GM12878 (cell line): Measurements from ENCODE around the gene KLC3. TPM values are rescaled to one million over a fixed set of nuclear protein-coding genes. Genes with fewer than 3 reads are reported as not detected.

Experiments
- ATAC-seq: fragments of 200-7000 bp; cut with Tn5 transposase; 3 replicates; pipeline ENCODE4 v1.9.1; 2020; ENCODE audit warnings: mild to moderate bottlenecking, moderate library complexity
- BruUV-seq: library from RNA; stranded (reverse); fragments of 400-500 nt; replicated peaks from 2 replicates; lab custom pipeline; 2021; lab: Mats Ljungman, UMichigan
- CTCF ChIA-PET: fragments of 300-600 bp; sonication (Branson Sonifier 250); formaldehyde crosslinking; extraction: SDS; loops from one replicate; lab custom pipeline; 2021; ENCODE audit warnings: inconsistent platforms; lab: Yijun Ruan, JAX
- POLR2A ChIA-PET: fragments of 350-600 bp; formaldehyde crosslinking; extraction: SDS; loops from one replicate; lab custom pipeline; 2021; ENCODE audit warnings: inconsistent platforms; lab: Charles Lee
- RAD21 ChIA-PET: fragments of 300-600 bp; sonication (Branson Sonifier 250); formaldehyde crosslinking; loops from one replicate; lab custom pipeline; 2023; ENCODE audit warnings: antibody characterized with exemption; ENCODE audit not compliant: unreplicated experiment; lab: Charles Lee
- SMC1A ChIA-PET: fragments of 300-600 bp; sonication (Branson Sonifier 250); formaldehyde crosslinking; loops from one replicate; lab custom pipeline; 2023; ENCODE audit not compliant: unreplicated experiment, uncharacterized antibody; lab: Charles Lee
- DNase-seq: peaks from one replicate; pipeline ENCODE4 v3.0.0-alpha.2; 2011; ENCODE audit warnings: low read depth, low spot score
- FAIRE-seq: peaks from 3 replicates; lab custom pipeline; 2011; peaks lifted over from hg19 to GRCh38; lab: Jason Lieb, UNC
- H2AFZ ChIP-seq: 2 replicates; pipeline ENCODE4 v1.6.0; 2011; ENCODE audit warnings: low read depth, low read length, control low read depth; ENCODE audit not compliant: control insufficient read depth
- H3K27ac ChIP-seq: 2 replicates; pipeline ENCODE4 v1.5.1; 2011; ENCODE audit warnings: control low read depth; ENCODE audit not compliant: control insufficient read depth, insufficient read depth
- H3K27me3 ChIP-seq, 2 experiments: replicated peaks in 1 of 2; 2 replicates each; pipeline versions ENCODE4 v1.6.0 to v1.6.1; 2011; ENCODE audit warnings: low read length in 1 of 2; ENCODE audit not compliant: control insufficient read depth in 2 of 2, insufficient read depth in 2 of 2
- H3K36me3 ChIP-seq, 2 experiments: 2 replicates each; pipeline ENCODE4 v1.5.1; 2011; ENCODE audit warnings: low read length in 1 of 2; ENCODE audit not compliant: control insufficient read depth in 2 of 2, insufficient read depth in 2 of 2
- H3K4me1 ChIP-seq: 2 replicates; pipeline ENCODE4 v1.6.1; 2011; ENCODE audit warnings: mild to moderate bottlenecking, low read length, moderate library complexity, mixed read lengths; ENCODE audit not compliant: control insufficient read depth, insufficient read depth
- H3K4me2 ChIP-seq: 2 replicates; pipeline ENCODE4 v1.6.0; 2011; ENCODE audit warnings: control low read depth; ENCODE audit not compliant: control insufficient read depth, insufficient read depth
- H3K4me3 ChIP-seq: fragments of 200-600 bp; sonication (generic); 2 replicates; pipeline ENCODE4 v1.5.1; 2016
- H3K79me2 ChIP-seq: 2 replicates; pipeline ENCODE4 v1.6.0; 2011; ENCODE audit warnings: low read length; ENCODE audit not compliant: control insufficient read depth, insufficient read depth
- H3K9ac ChIP-seq: 2 replicates; pipeline ENCODE4 v1.8.0; 2011; ENCODE audit warnings: low read length, control low read depth, mixed read lengths; ENCODE audit not compliant: control insufficient read depth, insufficient read depth
- H3K9me3 ChIP-seq: replicated peaks from 3 replicates; pipeline ENCODE4 v1.5.1; 2011; ENCODE audit warnings: mild to moderate bottlenecking, low read length; ENCODE audit not compliant: control insufficient read depth, insufficient read depth
- H4K20me1 ChIP-seq: 2 replicates; pipeline ENCODE4 v1.6.0; 2011; ENCODE audit not compliant: control insufficient read depth, insufficient read depth
- BHLHE40 ChIP-seq, 2 experiments: fragments of 450-650 bp in 1 of 2; IDR thresholded peaks; 2 replicates each; pipeline ENCODE4 v1.6.1; 2011 to 2017; ENCODE audit warnings: low read depth in 2 of 2, borderline replicate concordance in 1 of 2, improper control_type of control experiment in 1 of 2, low read length in 1 of 2, mild to moderate bottlenecking in 1 of 2
- CHD4 ChIP-seq: fragments of 200-600 bp; sonication (generic); IDR thresholded peaks from 2 replicates; pipeline ENCODE4 v1.6.1; 2016; ENCODE audit warnings: mild to moderate bottlenecking
- GATAD2B ChIP-seq: fragments of 450-650 bp; conservative IDR thresholded peaks from 2 replicates; pipeline ENCODE4 v1.6.1; 2017; ENCODE audit warnings: low read depth, mild to moderate bottlenecking, moderate library complexity
- KAT2A ChIP-seq: conservative IDR thresholded peaks from 2 replicates; pipeline ENCODE4 v1.6.1; 2011; ENCODE audit warnings: low read depth, low read length; ENCODE audit not compliant: control insufficient read depth
- POU2F2 ChIP-seq: IDR thresholded peaks from 3 replicates; pipeline ENCODE4 v1.6.1; 2011; ENCODE audit warnings: low read depth, mild to moderate bottlenecking, low read length, borderline replicate concordance
- RAD21 ChIP-seq: IDR thresholded peaks from 2 replicates; pipeline ENCODE4 v1.6.1; 2011; ENCODE audit warnings: mild to moderate bottlenecking, low read depth, low read length, moderate library complexity; ENCODE audit not compliant: insufficient read depth
- RELA ChIP-seq: fragments of 450-650 bp; IDR thresholded peaks from 2 replicates; pipeline ENCODE4 v1.8.0; 2014; ENCODE audit warnings: borderline replicate concordance; ENCODE audit not compliant: partially characterized antibody
- REST ChIP-seq: IDR thresholded peaks from 2 replicates; pipeline ENCODE4 v1.6.1; 2012; ENCODE audit warnings: mild to moderate bottlenecking, low read depth, low read length
- SREBF1 ChIP-seq: IDR thresholded peaks from 2 replicates; pipeline ENCODE4 v1.6.1; 2012; ENCODE audit warnings: mild to moderate bottlenecking, low read length
- STAT3 ChIP-seq: IDR thresholded peaks from 2 replicates; pipeline ENCODE4 v1.6.1; 2011; ENCODE audit warnings: low read depth, low read length, improper control_type of control experiment
- TAF1 ChIP-seq: IDR thresholded peaks from 2 replicates; pipeline ENCODE4 v1.6.1; 2011; ENCODE audit warnings: mild to moderate bottlenecking, low read depth, low read length, borderline replicate concordance
- TARDBP ChIP-seq: IDR thresholded peaks from 2 replicates; pipeline ENCODE4 v1.6.1; 2016; ENCODE audit warnings: borderline replicate concordance
- TBL1XR1 ChIP-seq: IDR thresholded peaks from 2 replicates; pipeline ENCODE4 v1.6.1; 2012; ENCODE audit warnings: low read depth, low read length, improper control_type of control experiment
- ZNF207 ChIP-seq: fragments of 450-650 bp; IDR thresholded peaks from 2 replicates; pipeline ENCODE4 v1.6.1; 2014; ENCODE audit warnings: antibody characterized with exemption, mild to moderate bottlenecking, borderline replicate concordance
- WGBS: methylation state at CpG from one replicate; pipeline ENCODE4 v1.1.6; 2016; ENCODE audit warnings: low lambda C conversion rate; ENCODE audit not compliant: insufficient replicate concordance, insufficient coverage; ENCODE audit errors: missing lambda C conversion rate; 5-methylcytosine and 5-hydroxymethylcytosine counted together
- in situ Hi-C: fragments of 300-500 bp; cut with MboI; formaldehyde crosslinking; loops from 9 replicates; pipeline ENCODE4 v1.14.3; 2018; ENCODE audit warnings: mixed read lengths
- intact Hi-C: fragments of 100-400 bp; cut with micrococcal nuclease; formaldehyde crosslinking; loops from one replicate; pipeline ENCODE4 v1.14.2; 2022; ENCODE audit not compliant: unreplicated experiment
- polyA plus RNA-seq, 11 experiments: library from polyadenylated mRNA; depleted of rRNA in 4 of 11; unstranded in 6 of 11; stranded (reverse) in 5 of 11; fragments of >200 nt; fragmentation: Nextera tagmentation in 4 of 11; fragmentation: Illumina TruSeq in 1 of 11; extraction: Ambion mirVana in 4 of 11; extraction: Trizol in 1 of 11; gene quantifications; 1 replicate in 1 of 11; 2 replicates in 10 of 11; pipeline versions ENCODE4 v1.2.1 to v1.2.3, GENCODE V29; 2011 to 2016; ENCODE audit warnings: inconsistent platforms in 2 of 11, missing spikeins in 2 of 11, low read depth in 1 of 11
- total RNA-seq, 4 experiments: library from RNA; depleted of rRNA in 3 of 4; stranded (reverse); fragments of >200 nt in 3 of 4; fragmentation: Illumina TruSeq in 1 of 4; extraction: Trizol in 1 of 4; gene quantifications; 2 replicates each; pipeline versions ENCODE4 v1.2.1 to v1.2.3, GENCODE V29; 2013 to 2021

The KLC3 gene
- total and polyA plus RNA-seq, 10 of the 15 experiments (the other 5 are each of a cell fraction or from before 2014, with no cell fraction given): 0.03 to 0.38 (median 0.28) TPM; not detected in 5

DNA sequence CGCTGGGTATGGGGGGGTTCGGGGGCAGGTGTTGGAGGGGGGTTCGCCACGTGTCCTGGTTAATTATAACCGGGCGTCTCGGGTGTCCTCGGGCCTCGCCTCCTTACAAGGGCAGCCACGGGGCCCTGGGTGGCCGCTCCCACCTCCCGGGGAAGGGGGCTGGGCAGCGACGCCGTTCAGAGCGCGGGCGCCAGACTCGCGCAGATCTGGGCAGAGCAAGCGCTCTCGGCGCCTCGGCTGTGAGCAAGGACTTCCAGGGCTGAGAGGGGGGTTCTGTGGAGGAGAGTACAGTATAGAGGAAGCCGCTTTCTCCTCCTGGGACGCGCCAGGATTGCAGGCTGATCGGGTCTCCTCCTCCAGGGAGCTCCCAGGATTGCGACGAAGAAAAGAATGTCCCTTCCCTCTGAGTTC lies 16.9 kb upstream of the KLC3 start:
- 4% methylated on average over 28 of the region's 30 CpGs for WGBS
- BruUV-seq: no TSS peak
- H3K27me3 ChIP-seq: peaks cover 0 to 3% of the 10 kb centered on the region in 2 experiments; a peak in 1 of 4 replicates
- no peak overlapping the region for H2AFZ ChIP-seq
- SMC1A ChIA-PET: no interaction called here
- H3K79me2 ChIP-seq: no peaks in the 10 kb centered on the region
- no peak overlapping the region for H3K4me2 ChIP-seq
- H3K4me1 ChIP-seq: no peaks in the 10 kb centered on the region
- no peaks in the 10 kb centered on the region for H4K20me1 ChIP-seq
- no peak overlapping the region for H3K27ac ChIP-seq
- DNase-seq (no peak), FAIRE-seq (no peak), ATAC-seq (no peak; the same call in 2 of the 3 replicates)
- H3K9ac ChIP-seq: no peak overlapping the region
- no peaks in the 10 kb centered on the region for H3K9me3 ChIP-seq
- in situ Hi-C loops (no loop called here), intact Hi-C loops (no loop called here)
- H3K4me3 ChIP-seq: no peak overlapping the region
- H3K36me3 ChIP-seq: no peaks in the 10 kb centered on the region
- no peak for TF ChIP-seq STAT3
- no peak for TF ChIP-seq ZNF207
- TF ChIP-seq TAF1: no peak
- RAD21 ChIA-PET: no interaction called here
- POLR2A ChIA-PET: interaction anchor here (0.6 kb wide), 1 partner anchor 258 kb away, joined by 3 read pairs; no protein-coding TSS in a partner anchor
- CTCF ChIA-PET: no interaction called here

DNA sequence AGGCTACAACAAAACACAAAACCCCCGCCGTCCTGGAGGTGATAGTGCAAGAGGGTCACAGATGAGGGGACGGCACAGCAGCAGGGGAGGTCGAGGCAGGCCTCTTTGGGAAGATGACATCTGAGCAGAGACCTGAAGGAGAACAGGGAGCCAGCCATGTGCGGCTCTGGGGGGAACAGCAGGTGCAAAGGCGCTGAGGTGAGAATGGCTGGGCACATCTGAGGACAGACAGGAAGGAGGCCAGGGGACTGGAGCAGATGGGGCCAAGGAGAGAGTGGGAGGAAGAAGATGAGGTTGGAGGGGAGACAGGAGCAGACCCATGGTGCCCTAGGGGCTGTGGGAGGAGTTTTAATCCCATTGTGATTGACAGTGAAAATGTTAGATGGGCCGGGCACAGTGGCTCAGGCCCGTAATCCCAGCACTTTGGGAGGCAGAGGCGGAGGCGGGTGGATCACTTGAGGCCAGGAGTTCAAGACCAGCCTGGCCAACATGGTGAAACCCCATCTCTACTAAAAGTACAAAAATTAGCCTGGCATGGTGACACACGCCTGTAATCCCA lies 16.1 kb upstream of the KLC3 start:
- FAIRE-seq: no peak
- ChIA-PET RAD21 (no interaction called here), CTCF (no interaction called here), POLR2A (no interaction called here), SMC1A (no interaction called here)
- H3K9ac ChIP-seq: no peak overlapping the region
- H4K20me1 ChIP-seq: no peaks in the 10 kb centered on the region
- BruUV-seq: no TSS peak
- H2AFZ ChIP-seq: no peak overlapping the region
- H3K27ac ChIP-seq: no peak overlapping the region
- H3K27me3 ChIP-seq: peaks cover 0 to 3% of the 10 kb centered on the region in 2 experiments; a peak in 1 of 4 replicates
- no peaks in the 10 kb centered on the region for H3K4me1 ChIP-seq
- ATAC-seq: no peak
- TF ChIP-seq GATAD2B (no peak), TARDBP (no peak), RAD21 (no peak), REST (no peak), TBL1XR1 (no peak), RELA (no peak), BHLHE40 (IDR thresholded peaks at IDR 0.05; ENCODE audit: borderline replicate concordance in 1 of 2, low read depth in 2 of 2, low read length in 1 of 2) (no peak), KAT2A (no peak), CHD4 (no peak), SREBF1 (no peak), POU2F2 (no peak)
- in situ Hi-C loops (no loop called here), intact Hi-C loops (no loop called here)
- no peaks in the 10 kb centered on the region for H3K9me3 ChIP-seq
- H3K4me2 ChIP-seq: no peak overlapping the region
- no peak for DNase-seq
- 66% methylated on average over 10 of the region's 11 CpGs for WGBS
- no peaks in the 10 kb centered on the region for H3K36me3 ChIP-seq
- no peaks in the 10 kb centered on the region for H3K79me2 ChIP-seq
- H3K4me3 ChIP-seq: no peak overlapping the region
